GM12878 (cell line): Measurements from ENCODE around the gene CACNA2D4. TPM values are rescaled to one million over a fixed set of nuclear protein-coding genes. Genes with fewer than 3 reads are reported as not detected.

Experiments
- ATAC-seq: fragments of 200-7000 bp; cut with Tn5 transposase; 3 replicates; pipeline ENCODE4 v1.9.1; 2020; ENCODE audit warnings: mild to moderate bottlenecking, moderate library complexity
- BruUV-seq: library from RNA; stranded (reverse); fragments of 400-500 nt; replicated peaks from 2 replicates; lab custom pipeline; 2021; lab: Mats Ljungman, UMichigan
- CTCF ChIA-PET: fragments of 300-600 bp; sonication (Branson Sonifier 250); formaldehyde crosslinking; extraction: SDS; loops from one replicate; lab custom pipeline; 2021; ENCODE audit warnings: inconsistent platforms; lab: Yijun Ruan, JAX
- POLR2A ChIA-PET: fragments of 350-600 bp; formaldehyde crosslinking; extraction: SDS; loops from one replicate; lab custom pipeline; 2021; ENCODE audit warnings: inconsistent platforms; lab: Charles Lee
- RAD21 ChIA-PET: fragments of 300-600 bp; sonication (Branson Sonifier 250); formaldehyde crosslinking; loops from one replicate; lab custom pipeline; 2023; ENCODE audit warnings: antibody characterized with exemption; ENCODE audit not compliant: unreplicated experiment; lab: Charles Lee
- SMC1A ChIA-PET: fragments of 300-600 bp; sonication (Branson Sonifier 250); formaldehyde crosslinking; loops from one replicate; lab custom pipeline; 2023; ENCODE audit not compliant: unreplicated experiment, uncharacterized antibody; lab: Charles Lee
- DNase-seq: peaks from one replicate; pipeline ENCODE4 v3.0.0-alpha.2; 2011; ENCODE audit warnings: low read depth, low spot score
- FAIRE-seq: peaks from 3 replicates; lab custom pipeline; 2011; peaks lifted over from hg19 to GRCh38; lab: Jason Lieb, UNC
- H2AFZ ChIP-seq: 2 replicates; pipeline ENCODE4 v1.6.0; 2011; ENCODE audit warnings: low read depth, low read length, control low read depth; ENCODE audit not compliant: control insufficient read depth
- H3K27ac ChIP-seq: 2 replicates; pipeline ENCODE4 v1.5.1; 2011; ENCODE audit warnings: control low read depth; ENCODE audit not compliant: control insufficient read depth, insufficient read depth
- H3K27me3 ChIP-seq, 2 experiments: replicated peaks in 1 of 2; 2 replicates each; pipeline versions ENCODE4 v1.6.0 to v1.6.1; 2011; ENCODE audit warnings: low read length in 1 of 2; ENCODE audit not compliant: control insufficient read depth in 2 of 2, insufficient read depth in 2 of 2
- H3K36me3 ChIP-seq, 2 experiments: 2 replicates each; pipeline ENCODE4 v1.5.1; 2011; ENCODE audit warnings: low read length in 1 of 2; ENCODE audit not compliant: control insufficient read depth in 2 of 2, insufficient read depth in 2 of 2
- H3K4me1 ChIP-seq: 2 replicates; pipeline ENCODE4 v1.6.1; 2011; ENCODE audit warnings: mild to moderate bottlenecking, low read length, moderate library complexity, mixed read lengths; ENCODE audit not compliant: control insufficient read depth, insufficient read depth
- H3K4me2 ChIP-seq: 2 replicates; pipeline ENCODE4 v1.6.0; 2011; ENCODE audit warnings: control low read depth; ENCODE audit not compliant: control insufficient read depth, insufficient read depth
- H3K4me3 ChIP-seq: fragments of 200-600 bp; sonication (generic); 2 replicates; pipeline ENCODE4 v1.5.1; 2016
- H3K79me2 ChIP-seq: 2 replicates; pipeline ENCODE4 v1.6.0; 2011; ENCODE audit warnings: low read length; ENCODE audit not compliant: control insufficient read depth, insufficient read depth
- H3K9ac ChIP-seq: 2 replicates; pipeline ENCODE4 v1.8.0; 2011; ENCODE audit warnings: low read length, control low read depth, mixed read lengths; ENCODE audit not compliant: control insufficient read depth, insufficient read depth
- H3K9me3 ChIP-seq: replicated peaks from 3 replicates; pipeline ENCODE4 v1.5.1; 2011; ENCODE audit warnings: mild to moderate bottlenecking, low read length; ENCODE audit not compliant: control insufficient read depth, insufficient read depth
- H4K20me1 ChIP-seq: 2 replicates; pipeline ENCODE4 v1.6.0; 2011; ENCODE audit not compliant: control insufficient read depth, insufficient read depth
- BMI1 ChIP-seq: fragments of 450-650 bp; IDR thresholded peaks from 2 replicates; pipeline ENCODE4 v1.6.1; 2016; ENCODE audit warnings: mild to moderate bottlenecking, moderate library complexity, borderline replicate concordance
- CEBPB ChIP-seq, 2 experiments: fragments of 150-350 bp in 1 of 2; IDR thresholded peaks; 2 replicates each; pipeline ENCODE4 v1.6.1; 2012 to 2014; ENCODE audit warnings: low read depth in 2 of 2, low read length in 2 of 2, borderline replicate concordance in 1 of 2, inconsistent platforms in 1 of 2
- NFYA ChIP-seq: IDR thresholded peaks from 2 replicates; pipeline ENCODE4 v1.6.1; 2011; ENCODE audit warnings: low read depth, mild to moderate bottlenecking, low read length, improper control_type of control experiment, borderline replicate concordance
- NR2F1 ChIP-seq: fragments of 450-650 bp; conservative IDR thresholded peaks from 2 replicates; pipeline ENCODE4 v1.6.1; 2017; ENCODE audit warnings: mild to moderate bottlenecking
- PML ChIP-seq: IDR thresholded peaks from 2 replicates; pipeline ENCODE4 v1.6.1; 2012; ENCODE audit warnings: low read length, inconsistent platforms
- RFX5 ChIP-seq: IDR thresholded peaks from 2 replicates; pipeline ENCODE4 v1.6.1; 2011; ENCODE audit warnings: low read depth, low read length, improper control_type of control experiment
- SREBF2 ChIP-seq: IDR thresholded peaks from 2 replicates; pipeline ENCODE4 v1.6.1; 2012; ENCODE audit warnings: mild to moderate bottlenecking, low read length
- STAT1 ChIP-seq: fragments of 450-650 bp; conservative IDR thresholded peaks from 2 replicates; pipeline ENCODE4 v1.6.1; 2014; ENCODE audit warnings: antibody characterized with exemption, mild to moderate bottlenecking
- ZNF274 ChIP-seq: IDR thresholded peaks from one replicate; pipeline ENCODE4 v1.8.0; 2011; ENCODE audit not compliant: insufficient read length, insufficient read depth
- WGBS: methylation state at CpG from one replicate; pipeline ENCODE4 v1.1.6; 2016; ENCODE audit warnings: low lambda C conversion rate; ENCODE audit not compliant: insufficient replicate concordance, insufficient coverage; ENCODE audit errors: missing lambda C conversion rate; 5-methylcytosine and 5-hydroxymethylcytosine counted together
- in situ Hi-C: fragments of 300-500 bp; cut with MboI; formaldehyde crosslinking; loops from 9 replicates; pipeline ENCODE4 v1.14.3; 2018; ENCODE audit warnings: mixed read lengths
- intact Hi-C: fragments of 100-400 bp; cut with micrococcal nuclease; formaldehyde crosslinking; loops from one replicate; pipeline ENCODE4 v1.14.2; 2022; ENCODE audit not compliant: unreplicated experiment
- polyA plus RNA-seq, 11 experiments: library from polyadenylated mRNA; depleted of rRNA in 4 of 11; unstranded in 6 of 11; stranded (reverse) in 5 of 11; fragments of >200 nt; fragmentation: Nextera tagmentation in 4 of 11; fragmentation: Illumina TruSeq in 1 of 11; extraction: Ambion mirVana in 4 of 11; extraction: Trizol in 1 of 11; gene quantifications; 1 replicate in 1 of 11; 2 replicates in 10 of 11; pipeline versions ENCODE4 v1.2.1 to v1.2.3, GENCODE V29; 2011 to 2016; ENCODE audit warnings: inconsistent platforms in 2 of 11, missing spikeins in 2 of 11, low read depth in 1 of 11
- total RNA-seq, 4 experiments: library from RNA; depleted of rRNA in 3 of 4; stranded (reverse); fragments of >200 nt in 3 of 4; fragmentation: Illumina TruSeq in 1 of 4; extraction: Trizol in 1 of 4; gene quantifications; 2 replicates each; pipeline versions ENCODE4 v1.2.1 to v1.2.3, GENCODE V29; 2013 to 2021
- TF ChIP-seq, protein P1 (sequence below): fragments of 150-350 bp; IDR thresholded peaks from 2 replicates; pipeline ENCODE4 v1.6.1; 2016; ENCODE audit warnings: low read depth, low read length
- TF ChIP-seq, protein P2 (sequence below): fragments of 450-650 bp; conservative IDR thresholded peaks from 2 replicates; pipeline ENCODE4 v1.6.1; 2017; ENCODE audit warnings: mild to moderate bottlenecking, moderate library complexity
- TF ChIP-seq, protein P3 (sequence below): IDR thresholded peaks from 2 replicates; pipeline ENCODE4 v1.6.1; 2011; ENCODE audit warnings: low read depth, low read length, improper control_type of control experiment, borderline replicate concordance

Gene CACNA2D4
- total and polyA plus RNA-seq, 10 of the 15 experiments (the other 5 are each of a cell fraction or from before 2014, with no cell fraction given) = 0.03 to 1.0 (median 0.65) TPM

DNA sequence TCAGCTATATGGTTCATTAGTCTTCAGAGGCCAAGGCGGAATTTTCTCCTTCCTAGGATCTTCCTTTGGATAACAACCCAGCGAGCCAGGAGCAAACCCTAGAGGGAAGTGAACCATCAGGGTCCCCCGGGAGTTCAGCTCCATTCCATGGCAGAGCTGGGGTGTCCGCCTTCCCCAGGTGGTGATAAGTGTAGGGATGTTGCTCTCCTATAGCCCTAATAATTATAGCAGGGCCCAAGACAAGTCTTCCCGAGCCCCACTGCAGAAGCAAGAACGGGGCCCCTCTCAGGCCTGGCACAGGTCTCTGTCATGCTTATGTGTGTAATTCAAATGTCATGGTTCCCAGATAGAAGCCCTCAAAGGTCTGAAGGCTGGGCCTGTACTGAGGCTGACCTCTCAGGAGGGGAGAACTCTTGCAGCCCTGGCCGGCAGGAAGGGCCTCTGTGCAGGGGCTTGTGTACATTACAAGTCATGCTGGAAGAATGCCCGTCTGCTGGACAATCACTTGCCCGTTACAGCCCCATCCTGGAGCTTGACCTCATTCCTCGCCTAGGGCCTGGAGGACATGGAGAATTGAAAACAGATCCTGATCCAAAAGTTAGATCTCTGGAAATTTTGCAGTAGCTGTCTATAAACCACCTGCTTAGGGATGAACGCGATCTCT, 80.8 kb downstream of the CACNA2D4 start:
- ChIA-PET CTCF (no interaction called here), SMC1A (no interaction called here), POLR2A (no interaction called here), RAD21 (no interaction called here)
- in situ Hi-C loops (no loop called here), intact Hi-C loops (no loop called here)
- Histone ChIP-seq H3K9me3 (no peaks in the 10 kb centered on the region), H3K27me3 (peaks cover 0 to 4% of the 10 kb centered on the region in 2 experiments; a peak in 3 of 4 replicates), H3K79me2 (no peaks in the 10 kb centered on the region), H3K4me1 (no peaks in the 10 kb centered on the region), H3K27ac (no peak overlapping the region), H3K4me3 (no peak overlapping the region), H3K36me3 (no peaks in the 10 kb centered on the region), H3K9ac (no peak overlapping the region), H2AFZ (no peak overlapping the region), H3K4me2 (no peak overlapping the region), H4K20me1 (no peaks in the 10 kb centered on the region)
- FAIRE-seq = no peak
- ATAC-seq = no peak
- no peak for DNase-seq
- no TSS peak for BruUV-seq
- TF ChIP-seq RFX5 (no peak), CEBPB (IDR thresholded peaks at IDR 0.05; ENCODE audit: borderline replicate concordance in 1 of 2, low read depth in 2 of 2, low read length in 2 of 2) (no peak), STAT1 (no peak), SREBF2 (no peak), ZNF274 (no peak), BMI1 (no peak), NFYA (no peak), PML (no peak), NR2F1 (no peak)
- TF ChIP-seq, protein P1, sequence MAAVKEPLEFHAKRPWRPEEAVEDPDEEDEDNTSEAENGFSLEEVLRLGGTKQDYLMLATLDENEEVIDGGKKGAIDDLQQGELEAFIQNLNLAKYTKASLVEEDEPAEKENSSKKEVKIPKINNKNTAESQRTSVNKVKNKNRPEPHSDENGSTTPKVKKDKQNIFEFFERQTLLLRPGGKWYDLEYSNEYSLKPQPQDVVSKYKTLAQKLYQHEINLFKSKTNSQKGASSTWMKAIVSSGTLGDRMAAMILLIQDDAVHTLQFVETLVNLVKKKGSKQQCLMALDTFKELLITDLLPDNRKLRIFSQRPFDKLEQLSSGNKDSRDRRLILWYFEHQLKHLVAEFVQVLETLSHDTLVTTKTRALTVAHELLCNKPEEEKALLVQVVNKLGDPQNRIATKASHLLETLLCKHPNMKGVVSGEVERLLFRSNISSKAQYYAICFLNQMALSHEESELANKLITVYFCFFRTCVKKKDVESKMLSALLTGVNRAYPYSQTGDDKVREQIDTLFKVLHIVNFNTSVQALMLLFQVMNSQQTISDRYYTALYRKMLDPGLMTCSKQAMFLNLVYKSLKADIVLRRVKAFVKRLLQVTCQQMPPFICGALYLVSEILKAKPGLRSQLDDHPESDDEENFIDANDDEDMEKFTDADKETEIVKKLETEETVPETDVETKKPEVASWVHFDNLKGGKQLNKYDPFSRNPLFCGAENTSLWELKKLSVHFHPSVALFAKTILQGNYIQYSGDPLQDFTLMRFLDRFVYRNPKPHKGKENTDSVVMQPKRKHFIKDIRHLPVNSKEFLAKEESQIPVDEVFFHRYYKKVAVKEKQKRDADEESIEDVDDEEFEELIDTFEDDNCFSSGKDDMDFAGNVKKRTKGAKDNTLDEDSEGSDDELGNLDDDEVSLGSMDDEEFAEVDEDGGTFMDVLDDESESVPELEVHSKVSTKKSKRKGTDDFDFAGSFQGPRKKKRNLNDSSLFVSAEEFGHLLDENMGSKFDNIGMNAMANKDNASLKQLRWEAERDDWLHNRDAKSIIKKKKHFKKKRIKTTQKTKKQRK = no peak
- TF ChIP-seq, protein P2, sequence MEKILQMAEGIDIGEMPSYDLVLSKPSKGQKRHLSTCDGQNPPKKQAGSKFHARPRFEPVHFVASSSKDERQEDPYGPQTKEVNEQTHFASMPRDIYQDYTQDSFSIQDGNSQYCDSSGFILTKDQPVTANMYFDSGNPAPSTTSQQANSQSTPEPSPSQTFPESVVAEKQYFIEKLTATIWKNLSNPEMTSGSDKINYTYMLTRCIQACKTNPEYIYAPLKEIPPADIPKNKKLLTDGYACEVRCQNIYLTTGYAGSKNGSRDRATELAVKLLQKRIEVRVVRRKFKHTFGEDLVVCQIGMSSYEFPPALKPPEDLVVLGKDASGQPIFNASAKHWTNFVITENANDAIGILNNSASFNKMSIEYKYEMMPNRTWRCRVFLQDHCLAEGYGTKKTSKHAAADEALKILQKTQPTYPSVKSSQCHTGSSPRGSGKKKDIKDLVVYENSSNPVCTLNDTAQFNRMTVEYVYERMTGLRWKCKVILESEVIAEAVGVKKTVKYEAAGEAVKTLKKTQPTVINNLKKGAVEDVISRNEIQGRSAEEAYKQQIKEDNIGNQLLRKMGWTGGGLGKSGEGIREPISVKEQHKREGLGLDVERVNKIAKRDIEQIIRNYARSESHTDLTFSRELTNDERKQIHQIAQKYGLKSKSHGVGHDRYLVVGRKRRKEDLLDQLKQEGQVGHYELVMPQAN = no peak
- TF ChIP-seq, protein P3, sequence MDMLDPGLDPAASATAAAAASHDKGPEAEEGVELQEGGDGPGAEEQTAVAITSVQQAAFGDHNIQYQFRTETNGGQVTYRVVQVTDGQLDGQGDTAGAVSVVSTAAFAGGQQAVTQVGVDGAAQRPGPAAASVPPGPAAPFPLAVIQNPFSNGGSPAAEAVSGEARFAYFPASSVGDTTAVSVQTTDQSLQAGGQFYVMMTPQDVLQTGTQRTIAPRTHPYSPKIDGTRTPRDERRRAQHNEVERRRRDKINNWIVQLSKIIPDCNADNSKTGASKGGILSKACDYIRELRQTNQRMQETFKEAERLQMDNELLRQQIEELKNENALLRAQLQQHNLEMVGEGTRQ = no peak
- WGBS = 44% methylated on average over 12 of the region's 12 CpGs
